Adrenal gland (tissue), 12 donors: ENCODE measurements around the gene IRS2. TPM values are rescaled to one million over a fixed set of nuclear protein-coding genes. Genes with fewer than 3 reads are reported as not detected.

Experiments used
- DNase-seq, 7 donors: peaks; one replicate each; pipeline ENCODE4 v3.0.0-alpha.2; 2019 to 2020
- H3K27ac ChIP-seq, 5 donors: fragments of 200-600 bp; sonication (generic) in 4 of 5; 1 replicate in 3 of 5; 2 replicates in 2 of 5; pipeline versions ENCODE4 v1.5.1 to v1.8.0; 2016 to 2020; ENCODE audit warnings: mild to moderate bottlenecking in 1 of 5
- H3K27me3 ChIP-seq: fragments of 200-600 bp; 2 replicates; pipeline ENCODE4 v1.8.0; 2021
- H3K36me3 ChIP-seq, 2 donors: fragments of 200-600 bp; replicated peaks in 1 of 2; 1 replicate in 1 of 2; 2 replicates in 1 of 2; pipeline versions ENCODE4 v1.5.1 to v1.8.0; 2018 to 2022
- H3K4me1 ChIP-seq, 2 donors: fragments of 200-600 bp; replicated peaks in 1 of 2; 1 replicate in 1 of 2; 2 replicates in 1 of 2; pipeline versions ENCODE4 v1.5.1 to v1.8.0; 2018 to 2021
- H3K4me3 ChIP-seq, 4 donors: fragments of 200-600 bp; sonication (generic) in 3 of 4; one replicate each; pipeline ENCODE4 v1.5.1; 2016 to 2018
- H3K9me3 ChIP-seq, 3 donors: fragments of 200-600 bp; sonication (generic) in 1 of 3; replicated peaks in 1 of 3; 1 replicate in 2 of 3; 2 replicates in 1 of 3; pipeline versions ENCODE4 v1.5.1 to v1.8.0; 2016 to 2021
- POLR2A ChIP-seq, 2 donors: fragments of 450-650 bp; IDR thresholded peaks; one replicate each; pipeline ENCODE4 v1.6.1; 2017; ENCODE audit warnings: antibody characterized with exemption in 2 of 2, mild to moderate bottlenecking in 2 of 2, moderate library complexity in 1 of 2
- WGBS, 4 donors: extraction: QIAGEN DNeasy Blood & Tissue Kit in 2 of 4; methylation state at CpG; one replicate each; pipeline versions ENCODE4 v1.1.5 to v1.1.7; 2013 to 2017; 5-methylcytosine and 5-hydroxymethylcytosine counted together
- intact Hi-C, 2 donors: fragments of 100-400 bp; cut with DNase I; formaldehyde crosslinking; loops; one replicate each; pipeline versions ENCODE4 v1.14.1 to v1.15.0; 2022 to 2023
- polyA plus RNA-seq, 3 donors: library from polyadenylated mRNA; stranded (reverse); fragments of 200-250 nt in 2 of 3; fragments of 350-450 nt in 1 of 3; fragmentation: Illumina TruSeq in 1 of 3; extraction: RNeasy Lipid Tissue Mini Kit (QIAGEN cat#74804) in 1 of 3; gene quantifications; one replicate each; pipeline ENCODE4 v1.2.3, GENCODE V29; 2013 to 2014
- total RNA-seq, 9 donors: library from RNA; depleted of rRNA in 4 of 9; stranded (reverse); fragments of >200 nt in 4 of 9; fragments of 120-200 nt in 1 of 9; fragmentation: NEBNext Ultra II Directional in 1 of 9; extraction: Animal tissue kit (Norgen Biotek cat#: 25700) in 1 of 9; gene quantifications; one replicate each; pipeline versions ENCODE4 v1.1.0 to v1.2.4, GENCODE V29; 2013 to 2023
- TF ChIP-seq, protein P1 (sequence below), 6 experiments: fragments of 450-650 bp in 4 of 6; fragments of 200-600 bp in 2 of 6; sonication (generic) in 1 of 6; IDR thresholded peaks; 1 replicate in 5 of 6; 2 replicates in 1 of 6; pipeline versions ENCODE4 v1.5.1 to v1.8.0; 2016 to 2021; ENCODE audit warnings: antibody characterized with exemption in 6 of 6, mild to moderate bottlenecking in 2 of 6, moderate library complexity in 1 of 6
- donor health status: healthy with polysubstance abuse.
- donor health status: Bipolar disorder and iron deficiency.
- donor health status: DM: yes; HTN: yes; CAD: no.
- donor health status: DM: no; HTN: no; CAD: no.
- donor health status: DM: no; HTN: no; CAD: no.
- donor health status: DM: yes; HTN: yes; CAD: no.

The IRS2 gene
- total and polyA plus RNA-seq, 12 donors = 11.0 to 84.2 (median 47.4) TPM

DNA sequence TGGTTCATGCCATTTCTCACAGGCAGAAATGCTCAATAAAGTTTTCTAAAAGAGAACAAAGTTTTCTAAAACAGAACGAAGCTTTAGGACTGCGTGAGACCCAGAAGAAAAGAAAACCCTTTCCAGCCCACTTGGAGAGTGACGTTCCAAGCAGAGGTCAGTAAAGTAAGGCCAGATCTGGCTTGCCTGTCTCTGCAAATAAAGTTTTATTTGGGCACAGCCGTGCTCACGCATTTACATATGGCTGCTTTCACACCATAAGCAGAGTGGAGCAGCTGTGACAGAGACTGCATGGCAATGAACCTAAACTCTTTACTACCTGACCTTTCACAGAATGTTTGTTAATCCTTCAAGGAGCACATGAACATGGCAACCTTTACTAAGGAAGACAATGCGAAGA lies 23.6 kb downstream of the IRS2 start:
- TF ChIP-seq, protein P1, sequence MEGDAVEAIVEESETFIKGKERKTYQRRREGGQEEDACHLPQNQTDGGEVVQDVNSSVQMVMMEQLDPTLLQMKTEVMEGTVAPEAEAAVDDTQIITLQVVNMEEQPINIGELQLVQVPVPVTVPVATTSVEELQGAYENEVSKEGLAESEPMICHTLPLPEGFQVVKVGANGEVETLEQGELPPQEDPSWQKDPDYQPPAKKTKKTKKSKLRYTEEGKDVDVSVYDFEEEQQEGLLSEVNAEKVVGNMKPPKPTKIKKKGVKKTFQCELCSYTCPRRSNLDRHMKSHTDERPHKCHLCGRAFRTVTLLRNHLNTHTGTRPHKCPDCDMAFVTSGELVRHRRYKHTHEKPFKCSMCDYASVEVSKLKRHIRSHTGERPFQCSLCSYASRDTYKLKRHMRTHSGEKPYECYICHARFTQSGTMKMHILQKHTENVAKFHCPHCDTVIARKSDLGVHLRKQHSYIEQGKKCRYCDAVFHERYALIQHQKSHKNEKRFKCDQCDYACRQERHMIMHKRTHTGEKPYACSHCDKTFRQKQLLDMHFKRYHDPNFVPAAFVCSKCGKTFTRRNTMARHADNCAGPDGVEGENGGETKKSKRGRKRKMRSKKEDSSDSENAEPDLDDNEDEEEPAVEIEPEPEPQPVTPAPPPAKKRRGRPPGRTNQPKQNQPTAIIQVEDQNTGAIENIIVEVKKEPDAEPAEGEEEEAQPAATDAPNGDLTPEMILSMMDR (IDR thresholded peaks at IDR 0.05) = no peak
- TF ChIP-seq POLR2A (IDR thresholded peaks at IDR 0.05) = no peak
- no peak overlapping the region for H3K4me3 ChIP-seq
- H3K9me3 ChIP-seq = no peaks in the 10 kb centered on the region
- H3K27me3 ChIP-seq = no peaks in the 10 kb centered on the region
- peaks cover 14 to 84% of the 10 kb centered on the region in 2 donors for H3K4me1 ChIP-seq
- peak in 2 of 7 donors; percentile 13 to 42 for DNase-seq
- H3K36me3 ChIP-seq = no peaks in the 10 kb centered on the region
- WGBS, 4 donors = 90 to 95% (median 91%) methylated on average over 6 of the region's 6 CpGs
- H3K27ac ChIP-seq = peak overlapping the region in 2 of 5 donors; percentile 9 to 38
- intact Hi-C loops = no loop called here

DNA sequence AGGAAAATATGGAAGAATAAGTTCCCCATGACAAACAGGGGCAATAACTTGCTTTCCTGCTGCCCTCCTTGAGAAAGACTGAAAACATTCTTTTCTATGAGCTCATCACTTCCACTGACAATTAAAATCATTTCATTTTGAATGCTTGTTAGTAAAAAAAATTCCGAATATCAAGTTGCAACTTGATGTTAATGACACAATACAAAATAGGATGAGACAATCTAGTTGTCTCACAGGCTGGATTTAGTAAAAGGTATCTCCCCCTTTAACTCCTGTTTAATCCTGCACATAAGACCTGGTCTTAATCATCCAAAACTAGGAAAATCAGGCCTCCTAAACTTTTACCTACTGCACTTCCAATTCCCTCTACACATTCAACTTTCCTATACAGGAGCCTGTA lies 24.7 kb downstream of the IRS2 start:
- no peak for TF ChIP-seq POLR2A (IDR thresholded peaks at IDR 0.05)
- TF ChIP-seq, protein P1 (IDR thresholded peaks at IDR 0.05) = no peak
- WGBS, 4 donors = 32 to 71% (median 62%) methylated on average over 1 of the region's 1 CpG
- intact Hi-C loops = no loop called here
- Histone ChIP-seq H3K4me3 (no peak overlapping the region), H3K36me3 (no peaks in the 10 kb centered on the region), H3K4me1 (peaks cover 23 to 84% of the 10 kb centered on the region in 2 donors), H3K27ac (peak overlapping the region in 3 of 5 donors; percentile 3 to 66 (median 12)), H3K27me3 (no peaks in the 10 kb centered on the region), H3K9me3 (no peaks in the 10 kb centered on the region)
- DNase-seq = no peak

DNA sequence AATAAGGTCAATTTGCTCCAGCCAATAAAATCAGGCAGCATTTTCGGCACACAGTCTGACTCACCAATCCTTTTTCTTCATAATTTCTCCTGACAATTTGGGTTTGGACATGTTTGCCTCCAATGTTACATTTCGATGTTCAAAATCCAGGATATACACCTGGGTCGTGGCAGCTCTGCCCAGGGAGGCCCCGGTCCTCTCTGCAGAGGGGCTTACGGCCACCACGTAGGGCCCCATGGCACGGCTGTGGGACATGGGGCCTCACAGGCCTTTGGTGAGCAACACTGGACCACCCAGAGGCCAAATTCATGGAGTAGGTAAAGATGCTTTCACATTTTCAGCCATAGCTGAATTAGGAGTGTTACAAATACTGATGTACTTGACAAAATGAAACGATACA lies 25.4 kb downstream of the IRS2 start:
- H3K27me3 ChIP-seq = no peaks in the 10 kb centered on the region
- H3K4me1 ChIP-seq = peaks cover 27 to 91% of the 10 kb centered on the region in 2 donors
- TF ChIP-seq POLR2A (IDR thresholded peaks at IDR 0.05) = peak in 1 of 2 donors; percentile 10
- TF ChIP-seq, protein P1 (IDR thresholded peaks at IDR 0.05) = no peak
- 73 to 79% (median 76%) methylated on average over 7 to 8 of the region's 8 CpGs for WGBS, 4 donors
- intact Hi-C loops = no loop called here
- no peak overlapping the region for H3K4me3 ChIP-seq
- peak in 3 of 7 donors; percentile 15 to 52 (median 24) for DNase-seq
- H3K9me3 ChIP-seq = no peaks in the 10 kb centered on the region
- H3K36me3 ChIP-seq = peaks cover 0 to 1% of the 10 kb centered on the region in 2 donors
- peak overlapping the region in 4 of 5 donors; percentile 11 to 66 (median 39) for H3K27ac ChIP-seq

DNA sequence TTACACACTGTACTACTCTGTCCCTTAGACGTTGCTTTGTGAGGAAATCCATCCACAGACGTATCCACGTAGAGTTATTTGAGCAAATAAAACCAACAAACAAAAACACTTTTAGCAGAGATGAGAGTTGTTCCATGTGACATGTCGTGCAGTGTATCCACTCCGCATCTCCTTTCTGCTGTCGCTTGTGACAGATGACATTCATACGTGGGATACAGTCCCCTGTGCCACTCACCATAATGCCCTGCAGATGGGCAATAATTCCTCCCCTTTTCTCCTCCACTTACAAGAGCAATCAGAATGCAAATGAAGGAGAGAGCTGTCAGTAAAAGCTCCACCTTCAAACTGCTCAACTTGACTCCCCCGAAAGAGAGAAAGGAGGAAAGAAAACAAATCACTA lies 26.0 kb downstream of the IRS2 start:
- Histone ChIP-seq H3K27me3 (no peaks in the 10 kb centered on the region), H3K4me1 (peaks cover 27 to 96% of the 10 kb centered on the region in 2 donors), H3K4me3 (no peak overlapping the region), H3K9me3 (no peaks in the 10 kb centered on the region), H3K27ac (peak overlapping the region in 2 of 5 donors; percentile 11 to 66), H3K36me3 (peaks cover 0 to 7% of the 10 kb centered on the region in 2 donors)
- TF ChIP-seq POLR2A (IDR thresholded peaks at IDR 0.05) = no peak
- TF ChIP-seq, protein P1 (IDR thresholded peaks at IDR 0.05) = no peak
- 76 to 86% (median 83%) methylated on average over 8 of the region's 8 CpGs for WGBS, 4 donors
- intact Hi-C loops = no loop called here
- peak in 1 of 7 donors; percentile 38 for DNase-seq
